GM23338 (cell line): ENCODE measurements around the gene KIF25.

Experiments
- CREB1 ChIP-seq: fragments of 250-450 bp; sonication (Bioruptor Pico); IDR thresholded peaks from 2 replicates; pipeline ENCODE4 v1.5.0; 2020; ENCODE audit warnings: low read depth, mild to moderate bottlenecking, moderate library complexity
- EZH2 ChIP-seq: fragments of 200-600 bp; sonication (generic); IDR thresholded peaks from one replicate; pipeline ENCODE4 v1.8.0; 2017; ENCODE audit warnings: antibody characterized with exemption, mild to moderate bottlenecking, low read depth; ENCODE audit not compliant: unreplicated experiment
- EZH2phosphoT487 ChIP-seq: fragments of 200-600 bp; sonication (generic); IDR thresholded peaks from one replicate; pipeline ENCODE4 v1.8.1; 2018; ENCODE audit warnings: antibody characterized with exemption; ENCODE audit not compliant: unreplicated experiment
- JUNB ChIP-seq: IDR thresholded peaks from one replicate; pipeline ENCODE4 v1.6.1; 2016; ENCODE audit warnings: antibody characterized with exemption; ENCODE audit not compliant: unreplicated experiment
- POLR2AphosphoS5 ChIP-seq: IDR thresholded peaks from 2 replicates; pipeline ENCODE4 v1.6.1; 2016; ENCODE audit warnings: antibody characterized with exemption, low read depth
- REST ChIP-seq: IDR thresholded peaks from one replicate; pipeline ENCODE4 v1.6.1; 2018; ENCODE audit warnings: antibody characterized with exemption; ENCODE audit not compliant: unreplicated experiment
- STAT1 ChIP-seq: IDR thresholded peaks from one replicate; pipeline ENCODE4 v1.6.1; 2016; ENCODE audit warnings: antibody characterized with exemption; ENCODE audit not compliant: unreplicated experiment
- ZNF114 ChIP-seq: fragments of 250-450 bp; sonication (Bioruptor Pico); IDR thresholded peaks from 2 replicates; pipeline ENCODE4 v1.5.0; 2020; ENCODE audit warnings: mild to moderate bottlenecking, moderate library complexity
- ZNF331 ChIP-seq: fragments of 250-450 bp; sonication (Bioruptor Pico); IDR thresholded peaks from 2 replicates; pipeline ENCODE4 v1.5.0; 2020; ENCODE audit warnings: low read depth, mild to moderate bottlenecking, moderate library complexity
- TF ChIP-seq, protein P1 (sequence below), 2 experiments: fragments of 200-600 bp in 1 of 2; sonication (generic) in 1 of 2; conservative IDR thresholded peaks; 2 replicates each; pipeline versions ENCODE4 v1.5.1 to v1.6.1; 2016 to 2017; ENCODE audit warnings: antibody characterized with exemption in 2 of 2, low read depth in 2 of 2, mild to moderate bottlenecking in 2 of 2, moderate library complexity in 1 of 2
- TF ChIP-seq, protein P2 (sequence below): IDR thresholded peaks from 2 replicates; pipeline ENCODE4 v1.6.1; 2016; ENCODE audit warnings: antibody characterized with exemption
- TF ChIP-seq, protein P3 (sequence below): fragments of 250-450 bp; sonication (Bioruptor Pico); IDR thresholded peaks from 2 replicates; pipeline ENCODE4 v1.5.0; 2020; ENCODE audit warnings: mild to moderate bottlenecking, moderate library complexity

DNA sequence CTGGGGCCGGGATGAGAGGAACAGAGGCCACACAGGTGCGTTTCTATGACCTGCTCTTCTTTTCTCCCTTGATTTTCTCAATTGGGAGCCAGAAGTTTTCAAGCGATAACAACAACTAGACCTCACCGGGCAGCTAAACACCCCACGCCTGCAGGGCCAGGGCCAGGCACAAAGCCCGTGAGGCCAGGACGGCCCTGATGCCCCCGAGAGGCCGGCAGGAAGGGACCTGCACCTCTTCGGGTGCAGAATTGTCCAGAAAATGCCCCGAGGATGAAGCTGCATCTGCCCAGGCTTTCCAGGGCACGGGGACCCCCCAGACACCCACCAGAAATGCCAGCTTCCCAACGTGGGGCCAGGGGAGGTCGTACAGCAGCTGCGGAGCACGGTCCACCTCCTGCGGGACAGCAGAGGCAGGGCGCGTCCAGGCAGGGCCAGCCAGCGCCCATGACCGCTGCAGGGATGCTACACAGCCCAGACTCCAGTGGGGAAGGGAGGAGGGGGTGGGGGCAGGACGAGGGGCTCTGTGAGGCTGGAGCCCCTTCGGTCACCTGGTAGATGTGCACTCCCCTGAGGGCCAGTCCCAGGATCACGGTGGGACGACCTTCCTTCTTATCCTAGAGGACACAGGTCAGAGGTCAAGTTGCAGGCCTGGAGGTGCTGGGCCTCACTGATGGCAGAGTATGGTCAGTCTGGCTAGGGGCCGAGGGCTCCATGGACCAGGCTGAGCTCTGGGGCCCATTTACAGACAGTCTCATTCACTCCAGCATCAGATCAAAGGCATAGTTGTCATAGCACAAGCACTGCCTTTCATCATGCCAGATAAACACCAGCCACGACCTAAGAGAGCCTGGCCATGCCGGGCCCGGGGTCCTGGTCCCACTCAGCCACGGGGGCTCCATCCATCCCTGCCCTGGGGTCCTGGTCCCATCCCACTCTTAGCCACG is 65.1 kb downstream of the KIF25 start:
- TF ChIP-seq REST (no peak), JUNB (no peak), EZH2 (no peak), POLR2AphosphoS5 (no peak), EZH2phosphoT487 (no peak), CREB1 (no peak), ZNF331 (CRISPR knock-in tag) (no peak), STAT1 (no peak), ZNF114 (CRISPR knock-in tag) (no peak)
- TF ChIP-seq, protein P1, sequence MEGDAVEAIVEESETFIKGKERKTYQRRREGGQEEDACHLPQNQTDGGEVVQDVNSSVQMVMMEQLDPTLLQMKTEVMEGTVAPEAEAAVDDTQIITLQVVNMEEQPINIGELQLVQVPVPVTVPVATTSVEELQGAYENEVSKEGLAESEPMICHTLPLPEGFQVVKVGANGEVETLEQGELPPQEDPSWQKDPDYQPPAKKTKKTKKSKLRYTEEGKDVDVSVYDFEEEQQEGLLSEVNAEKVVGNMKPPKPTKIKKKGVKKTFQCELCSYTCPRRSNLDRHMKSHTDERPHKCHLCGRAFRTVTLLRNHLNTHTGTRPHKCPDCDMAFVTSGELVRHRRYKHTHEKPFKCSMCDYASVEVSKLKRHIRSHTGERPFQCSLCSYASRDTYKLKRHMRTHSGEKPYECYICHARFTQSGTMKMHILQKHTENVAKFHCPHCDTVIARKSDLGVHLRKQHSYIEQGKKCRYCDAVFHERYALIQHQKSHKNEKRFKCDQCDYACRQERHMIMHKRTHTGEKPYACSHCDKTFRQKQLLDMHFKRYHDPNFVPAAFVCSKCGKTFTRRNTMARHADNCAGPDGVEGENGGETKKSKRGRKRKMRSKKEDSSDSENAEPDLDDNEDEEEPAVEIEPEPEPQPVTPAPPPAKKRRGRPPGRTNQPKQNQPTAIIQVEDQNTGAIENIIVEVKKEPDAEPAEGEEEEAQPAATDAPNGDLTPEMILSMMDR (conservative IDR thresholded peaks at IDR 0.05; ENCODE audit: low read depth in 2 of 2), result no peak
- TF ChIP-seq, protein P2, sequence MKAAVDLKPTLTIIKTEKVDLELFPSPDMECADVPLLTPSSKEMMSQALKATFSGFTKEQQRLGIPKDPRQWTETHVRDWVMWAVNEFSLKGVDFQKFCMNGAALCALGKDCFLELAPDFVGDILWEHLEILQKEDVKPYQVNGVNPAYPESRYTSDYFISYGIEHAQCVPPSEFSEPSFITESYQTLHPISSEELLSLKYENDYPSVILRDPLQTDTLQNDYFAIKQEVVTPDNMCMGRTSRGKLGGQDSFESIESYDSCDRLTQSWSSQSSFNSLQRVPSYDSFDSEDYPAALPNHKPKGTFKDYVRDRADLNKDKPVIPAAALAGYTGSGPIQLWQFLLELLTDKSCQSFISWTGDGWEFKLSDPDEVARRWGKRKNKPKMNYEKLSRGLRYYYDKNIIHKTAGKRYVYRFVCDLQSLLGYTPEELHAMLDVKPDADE, result no peak
- TF ChIP-seq, protein P3, sequence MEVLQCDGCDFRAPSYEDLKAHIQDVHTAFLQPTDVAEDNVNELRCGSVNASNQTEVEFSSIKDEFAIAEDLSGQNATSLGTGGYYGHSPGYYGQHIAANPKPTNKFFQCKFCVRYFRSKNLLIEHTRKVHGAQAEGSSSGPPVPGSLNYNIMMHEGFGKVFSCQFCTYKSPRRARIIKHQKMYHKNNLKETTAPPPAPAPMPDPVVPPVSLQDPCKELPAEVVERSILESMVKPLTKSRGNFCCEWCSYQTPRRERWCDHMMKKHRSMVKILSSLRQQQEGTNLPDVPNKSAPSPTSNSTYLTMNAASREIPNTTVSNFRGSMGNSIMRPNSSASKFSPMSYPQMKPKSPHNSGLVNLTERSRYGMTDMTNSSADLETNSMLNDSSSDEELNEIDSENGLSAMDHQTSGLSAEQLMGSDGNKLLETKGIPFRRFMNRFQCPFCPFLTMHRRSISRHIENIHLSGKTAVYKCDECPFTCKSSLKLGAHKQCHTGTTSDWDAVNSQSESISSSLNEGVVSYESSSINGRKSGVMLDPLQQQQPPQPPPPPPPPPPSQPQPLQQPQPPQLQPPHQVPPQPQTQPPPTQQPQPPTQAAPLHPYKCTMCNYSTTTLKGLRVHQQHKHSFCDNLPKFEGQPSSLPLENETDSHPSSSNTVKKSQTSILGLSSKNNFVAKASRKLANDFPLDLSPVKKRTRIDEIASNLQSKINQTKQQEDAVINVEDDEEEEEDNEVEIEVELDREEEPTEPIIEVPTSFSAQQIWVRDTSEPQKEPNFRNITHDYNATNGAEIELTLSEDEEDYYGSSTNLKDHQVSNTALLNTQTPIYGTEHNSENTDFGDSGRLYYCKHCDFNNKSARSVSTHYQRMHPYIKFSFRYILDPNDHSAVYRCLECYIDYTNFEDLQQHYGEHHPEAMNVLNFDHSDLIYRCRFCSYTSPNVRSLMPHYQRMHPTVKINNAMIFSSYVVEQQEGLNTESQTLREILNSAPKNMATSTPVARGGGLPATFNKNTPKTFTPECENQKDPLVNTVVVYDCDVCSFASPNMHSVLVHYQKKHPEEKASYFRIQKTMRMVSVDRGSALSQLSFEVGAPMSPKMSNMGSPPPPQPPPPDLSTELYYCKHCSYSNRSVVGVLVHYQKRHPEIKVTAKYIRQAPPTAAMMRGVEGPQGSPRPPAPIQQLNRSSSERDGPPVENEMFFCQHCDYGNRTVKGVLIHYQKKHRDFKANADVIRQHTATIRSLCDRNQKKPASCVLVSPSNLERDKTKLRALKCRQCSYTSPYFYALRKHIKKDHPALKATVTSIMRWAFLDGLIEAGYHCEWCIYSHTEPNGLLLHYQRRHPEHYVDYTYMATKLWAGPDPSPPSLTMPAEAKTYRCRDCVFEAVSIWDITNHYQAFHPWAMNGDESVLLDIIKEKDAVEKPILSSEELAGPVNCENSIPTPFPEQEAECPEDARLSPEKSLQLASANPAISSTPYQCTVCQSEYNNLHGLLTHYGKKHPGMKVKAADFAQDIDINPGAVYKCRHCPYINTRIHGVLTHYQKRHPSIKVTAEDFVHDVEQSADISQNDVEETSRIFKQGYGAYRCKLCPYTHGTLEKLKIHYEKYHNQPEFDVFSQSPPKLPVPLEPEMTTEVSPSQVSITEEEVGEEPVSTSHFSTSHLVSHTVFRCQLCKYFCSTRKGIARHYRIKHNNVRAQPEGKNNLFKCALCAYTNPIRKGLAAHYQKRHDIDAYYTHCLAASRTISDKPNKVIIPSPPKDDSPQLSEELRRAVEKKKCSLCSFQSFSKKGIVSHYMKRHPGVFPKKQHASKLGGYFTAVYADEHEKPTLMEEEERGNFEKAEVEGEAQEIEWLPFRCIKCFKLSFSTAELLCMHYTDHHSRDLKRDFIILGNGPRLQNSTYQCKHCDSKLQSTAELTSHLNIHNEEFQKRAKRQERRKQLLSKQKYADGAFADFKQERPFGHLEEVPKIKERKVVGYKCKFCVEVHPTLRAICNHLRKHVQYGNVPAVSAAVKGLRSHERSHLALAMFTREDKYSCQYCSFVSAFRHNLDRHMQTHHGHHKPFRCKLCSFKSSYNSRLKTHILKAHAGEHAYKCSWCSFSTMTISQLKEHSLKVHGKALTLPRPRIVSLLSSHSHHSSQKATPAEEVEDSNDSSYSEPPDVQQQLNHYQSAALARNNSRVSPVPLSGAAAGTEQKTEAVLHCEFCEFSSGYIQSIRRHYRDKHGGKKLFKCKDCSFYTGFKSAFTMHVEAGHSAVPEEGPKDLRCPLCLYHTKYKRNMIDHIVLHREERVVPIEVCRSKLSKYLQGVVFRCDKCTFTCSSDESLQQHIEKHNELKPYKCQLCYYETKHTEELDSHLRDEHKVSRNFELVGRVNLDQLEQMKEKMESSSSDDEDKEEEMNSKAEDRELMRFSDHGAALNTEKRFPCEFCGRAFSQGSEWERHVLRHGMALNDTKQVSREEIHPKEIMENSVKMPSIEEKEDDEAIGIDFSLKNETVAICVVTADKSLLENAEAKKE, result no peak
